GM19023 (cell line): Measurements from ENCODE around the gene DNAJB1.
"Not testable (repeated sequence)": the region's sequence is repeated elsewhere in the genome, so short reads cannot be mapped to it uniquely, and the experiment has no call there.

Source experiments
- ATAC-seq: cut with Tn5 transposase; IDR thresholded peaks from one replicate; pipeline ENCODE4 v1.9.1; 2021; ENCODE audit warnings: mild to moderate bottlenecking, moderate library complexity; ENCODE audit not compliant: unreplicated experiment

The DNAJB1 gene

DNA sequence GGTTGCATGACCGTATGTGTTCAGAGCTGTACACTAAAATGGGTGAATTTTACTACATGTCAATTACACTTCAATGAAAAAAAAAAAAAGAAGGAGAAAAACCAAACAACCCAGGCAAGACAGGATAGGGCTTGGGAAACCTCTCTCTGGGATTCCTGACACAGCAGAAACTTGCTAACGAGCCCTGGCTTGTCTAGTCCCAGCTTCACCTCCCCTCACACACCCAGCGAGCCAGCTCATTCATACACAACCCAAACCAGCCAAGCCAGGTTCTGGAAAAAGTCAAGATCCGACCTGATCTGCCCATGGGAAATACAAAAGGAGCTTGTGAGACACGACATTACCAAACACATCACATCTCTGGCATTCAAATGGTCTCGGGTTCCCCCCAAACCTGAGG, 7.5 kb upstream of the DNAJB1 start:
- no peak for ATAC-seq

GRCh38 chr19:14520543-14520942, 2.3 kb upstream of the DNAJB1 start:
- ATAC-seq, result no peak

DNA sequence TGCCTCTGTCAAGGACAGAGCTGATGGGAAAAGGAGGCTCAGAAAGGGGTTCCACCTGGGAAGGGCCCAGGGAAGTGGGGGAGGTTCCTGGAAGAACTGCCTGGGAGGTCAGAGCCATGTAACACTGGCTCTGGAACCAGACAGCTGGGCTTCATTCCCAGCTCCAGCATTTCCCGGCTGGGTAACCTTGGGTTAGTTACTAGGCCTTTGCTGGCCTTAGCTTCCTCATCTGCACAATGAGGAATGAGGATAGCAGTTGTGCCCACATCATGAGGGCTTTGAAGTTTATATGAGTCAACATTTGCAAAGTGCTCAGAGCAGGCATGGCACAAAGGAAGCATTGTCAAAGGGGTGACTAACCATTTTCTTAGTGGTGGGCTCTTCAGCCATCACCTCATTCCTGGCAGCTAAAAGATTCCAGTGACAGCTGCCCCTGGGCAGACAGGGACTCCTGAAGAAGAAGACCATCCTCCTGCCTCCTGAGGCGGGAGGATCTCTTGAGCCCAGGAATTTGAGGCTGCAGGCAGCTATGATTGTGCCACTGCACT, 1.7 kb upstream of the DNAJB1 start:
- no peak for ATAC-seq

DNA sequence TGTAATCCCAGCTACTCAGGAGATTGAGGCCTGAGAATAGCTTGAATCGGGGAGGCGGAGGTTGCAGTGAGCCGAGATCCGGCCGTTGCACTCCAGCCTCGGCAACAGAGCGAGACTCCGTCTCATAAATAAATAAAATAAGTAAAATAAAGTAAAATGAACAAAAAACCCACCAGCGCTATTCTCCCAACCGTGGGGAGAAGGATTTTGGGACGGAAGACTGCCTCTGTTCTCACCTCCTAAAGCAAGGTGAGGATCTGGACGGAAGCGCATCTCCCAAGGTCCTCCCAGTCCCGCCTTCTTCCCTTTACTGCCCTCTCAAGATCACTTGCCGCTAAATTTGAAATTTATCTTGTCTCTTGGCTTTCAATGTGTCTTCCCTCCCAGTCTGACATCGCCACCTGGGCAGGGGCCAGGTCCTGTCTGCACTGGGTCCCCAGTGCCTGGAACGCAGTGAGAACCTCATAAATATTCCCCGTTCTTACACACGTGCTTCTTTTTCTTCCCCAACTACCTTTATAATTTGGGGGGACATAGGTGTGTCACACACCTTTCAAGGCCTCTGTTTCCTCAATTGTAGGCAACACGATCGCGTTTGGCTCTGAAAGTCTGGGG, 1.2 kb upstream of the DNAJB1 start:
- no peak for ATAC-seq

- ATAC-seq, result no peak
Observed at GRCh38 chr19:14517446-14517839, 754 bp downstream of the DNAJB1 start.

DNA sequence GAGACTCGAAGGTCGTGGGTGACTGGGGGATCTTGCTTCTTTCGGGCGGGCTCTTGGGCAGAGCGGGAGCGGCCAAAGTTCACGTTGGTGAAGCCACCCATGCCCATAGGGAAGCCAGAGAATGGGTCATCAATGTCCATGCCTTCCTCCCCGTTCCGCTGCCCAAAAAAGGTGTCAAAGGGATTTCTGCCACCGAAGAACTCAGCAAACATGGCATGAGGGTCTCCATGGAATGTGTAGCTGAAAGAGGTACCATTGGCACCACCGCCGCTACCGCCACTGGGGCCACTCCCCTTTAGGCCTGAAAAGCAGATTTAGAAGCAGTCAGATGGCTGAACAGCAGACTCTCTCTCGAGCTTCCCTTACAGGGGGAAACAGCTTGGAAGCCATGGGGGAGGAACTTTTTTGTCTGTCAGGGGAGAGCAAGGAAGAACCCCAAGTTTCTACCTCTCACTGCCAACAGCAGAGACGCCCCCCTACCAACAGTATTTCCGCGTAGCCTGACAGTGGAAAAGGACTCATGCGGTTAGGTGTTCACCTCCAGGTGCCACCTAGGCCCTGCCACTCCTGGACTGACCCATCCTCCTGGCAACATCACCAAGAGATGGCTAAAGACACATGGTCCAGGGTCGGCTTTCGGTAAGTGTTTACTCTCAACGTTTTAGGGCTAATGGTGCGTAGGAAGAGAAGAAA, 1.3 kb downstream of the DNAJB1 start:
- ATAC-seq, result no peak

- no peak for ATAC-seq
Observed at GRCh38 chr19:14516048-14516534, 2.1 kb downstream of the DNAJB1 start.

DNA sequence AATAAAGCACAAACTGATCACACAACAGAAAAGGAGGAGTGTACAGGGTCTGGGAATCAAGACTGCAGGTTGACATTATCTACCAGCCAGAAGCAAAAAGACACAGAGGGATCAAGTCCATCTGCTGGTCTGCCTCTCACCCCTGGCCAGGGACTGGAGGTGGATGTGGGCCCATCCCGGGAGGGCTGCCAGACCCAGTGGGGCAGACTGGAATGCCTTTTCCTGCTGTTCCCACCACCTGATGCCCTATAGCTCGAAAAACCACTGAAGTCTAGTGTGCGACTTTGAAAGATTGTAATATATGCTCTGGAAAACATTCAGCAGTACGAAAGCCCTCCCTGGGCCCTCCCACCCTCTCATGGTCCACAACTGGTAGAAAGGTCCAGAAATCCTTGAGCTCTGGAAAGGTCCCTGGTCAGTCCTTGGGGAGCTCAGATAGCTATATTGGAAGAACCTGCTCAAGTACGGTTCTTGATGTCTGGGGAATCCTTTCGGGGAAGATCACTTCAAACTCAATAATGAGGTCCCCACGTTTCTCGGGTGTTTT, 2.6 kb downstream of the DNAJB1 start:
- ATAC-seq, result no peak

GRCh38 chr19:14514215-14514863, 3.9 kb downstream of the DNAJB1 start:
- no peak for ATAC-seq

DNA sequence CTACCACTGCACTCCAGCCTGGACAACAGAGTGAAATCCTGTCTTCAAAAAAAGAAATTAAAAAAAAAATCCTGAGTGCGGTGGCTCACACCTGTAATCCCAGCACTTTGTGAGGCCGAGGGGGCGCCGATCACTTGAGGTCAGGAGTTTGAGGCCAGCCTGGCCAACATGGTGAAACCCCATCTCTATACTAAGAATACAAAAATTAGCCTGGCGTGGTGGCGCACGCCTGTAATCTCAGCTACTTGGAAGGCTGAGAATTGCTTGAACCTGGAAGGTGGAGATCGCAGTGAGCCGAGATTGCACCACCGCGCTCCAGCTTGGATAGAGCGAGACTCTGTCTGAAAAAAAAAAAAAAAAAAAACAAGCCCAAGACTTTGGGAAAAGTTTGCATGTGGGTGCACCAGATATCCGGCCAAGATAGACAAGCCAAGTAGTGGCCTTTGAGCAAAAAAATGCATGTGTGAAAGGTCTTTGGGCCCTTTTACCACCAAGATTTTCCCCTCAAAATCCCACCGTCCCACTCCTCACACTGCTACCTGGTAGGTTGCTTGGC, 5.7 kb downstream of the DNAJB1 start:
- ATAC-seq, result no peak

- no peak for ATAC-seq
Observed at GRCh38 chr19:14511229-14511593, 7.0 kb downstream of the DNAJB1 start.

- no peak for ATAC-seq
Observed at GRCh38 chr19:14510311-14511228, 7.6 kb downstream of the DNAJB1 start.

DNA sequence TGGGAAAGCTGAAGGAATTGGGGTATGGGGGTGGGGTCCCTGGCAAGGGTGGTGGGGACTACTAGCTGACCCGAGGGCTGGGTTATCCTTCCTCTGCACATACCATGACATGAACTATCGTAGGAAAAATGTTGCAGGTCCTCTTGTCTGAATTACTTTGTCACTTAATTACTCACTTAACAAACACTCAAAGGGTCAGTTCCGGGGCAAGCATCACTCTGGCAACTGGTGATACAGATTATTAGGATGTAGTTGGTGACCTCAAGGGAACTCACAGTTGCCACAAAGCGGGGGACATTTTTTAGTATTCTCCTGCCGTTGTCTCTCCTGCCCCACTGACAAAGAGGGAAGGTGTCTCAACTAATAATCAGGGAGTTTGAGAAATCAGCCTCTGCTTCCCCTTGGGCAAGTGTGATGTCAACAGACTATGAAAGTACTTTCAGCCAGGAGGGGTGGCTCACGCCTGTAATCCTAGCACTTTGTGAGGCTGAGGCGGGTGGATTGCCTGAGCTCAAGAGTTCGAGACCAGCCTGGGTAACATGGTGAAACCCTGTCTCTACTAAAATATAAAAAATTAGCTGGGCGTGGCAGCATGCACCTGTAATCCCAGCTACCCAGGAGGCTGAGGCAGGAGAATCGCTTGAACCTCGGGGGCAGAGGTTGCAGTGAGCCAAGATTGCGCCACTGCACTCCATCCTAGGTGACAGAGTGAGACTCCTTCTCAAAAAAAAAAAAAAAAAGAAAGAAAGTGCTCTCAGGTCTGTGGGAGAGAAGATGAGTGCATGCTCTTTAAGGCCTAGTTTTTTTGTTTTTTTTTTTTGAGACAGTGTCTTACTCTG, 10.3 kb downstream of the DNAJB1 start:
- ATAC-seq, result no peak

DNA sequence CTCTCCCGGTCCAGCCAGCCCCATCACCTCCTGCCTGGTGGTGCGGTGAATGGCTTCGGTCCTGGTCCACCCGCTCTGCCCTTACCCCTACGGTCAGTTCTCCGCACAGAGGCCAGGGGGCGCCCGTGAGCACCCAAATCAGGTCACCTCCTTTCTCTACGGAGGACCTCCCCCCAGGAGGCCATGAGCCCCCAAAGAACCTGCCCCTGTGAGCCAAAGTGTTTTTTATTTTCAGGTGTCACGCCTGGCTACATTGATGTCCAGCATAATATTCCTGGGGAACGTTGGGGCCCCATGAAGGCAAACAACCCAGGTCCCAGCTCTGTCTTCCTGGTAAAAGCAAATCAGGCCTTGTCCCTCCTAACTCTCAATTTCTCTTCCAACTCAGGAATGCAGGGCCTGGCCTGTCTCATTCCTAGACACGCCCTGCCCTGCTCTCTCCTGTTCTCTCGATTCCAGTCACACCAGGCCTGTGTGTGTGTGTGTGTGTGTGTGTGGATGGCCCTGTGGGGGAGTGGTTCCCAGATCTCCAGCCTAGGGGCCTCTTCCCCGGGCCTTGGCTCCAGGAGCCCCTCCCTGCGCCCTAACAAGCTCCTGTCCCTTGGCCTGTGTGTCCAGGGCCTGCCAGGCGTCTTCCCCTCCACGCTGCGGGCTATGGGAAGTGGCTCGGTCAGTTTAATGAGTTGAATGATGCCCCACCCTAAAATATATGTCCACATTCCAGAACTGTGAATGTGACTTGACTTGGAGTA, 12.5 kb downstream of the DNAJB1 start:
- ATAC-seq, result no peak

- not testable (repeated sequence) for ATAC-seq
Observed at GRCh38 chr19:14504575-14504974, 13.6 kb downstream of the DNAJB1 start.

GRCh38 chr19:14503285-14503684, 14.9 kb downstream of the DNAJB1 start:
- no peak for ATAC-seq

DNA sequence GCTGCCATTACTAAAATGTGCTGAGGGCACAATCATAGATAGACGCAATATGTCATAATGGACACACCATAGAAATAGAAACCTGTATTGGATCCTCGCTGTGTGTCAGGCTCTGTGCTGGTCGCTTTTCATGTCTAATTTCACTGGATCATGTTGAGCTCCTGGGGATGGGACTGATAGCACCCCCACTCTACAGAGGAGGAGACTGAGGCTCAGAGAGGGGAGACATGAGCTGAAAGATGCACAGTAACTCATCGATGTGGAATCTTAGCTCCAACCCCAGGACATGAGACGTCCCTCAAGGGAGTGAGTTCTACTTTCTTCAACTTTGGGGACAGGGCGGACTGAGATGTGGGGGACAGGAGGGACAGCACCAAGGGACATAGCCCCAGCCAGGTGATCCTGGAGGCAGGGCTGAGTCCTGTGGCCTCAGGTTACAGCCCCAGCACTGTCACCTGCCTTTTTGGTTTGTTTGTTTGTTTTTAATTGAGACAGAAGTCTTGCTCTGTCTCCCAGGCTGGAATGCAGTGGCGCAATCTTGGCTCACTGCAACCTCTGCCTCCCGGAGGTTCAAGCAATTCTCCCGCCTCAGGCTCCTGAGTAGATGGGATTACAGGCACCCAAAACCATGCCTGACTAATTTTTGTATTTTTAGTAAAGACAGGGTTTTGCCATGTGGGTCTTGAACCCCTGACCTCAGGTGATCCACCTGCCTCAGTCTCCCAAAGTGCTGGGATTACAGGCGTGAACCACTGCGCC, 15.7 kb downstream of the DNAJB1 start:
- ATAC-seq, result no peak
